Measurements from ENCODE around the gene CHMP1A. TPM values are rescaled to one million over a fixed set of nuclear protein-coding genes. Genes with fewer than 3 reads are reported as not detected.
"Not testable (repeated sequence)": the region's sequence is repeated elsewhere in the genome, so short reads cannot be mapped to it uniquely, and the experiment has no call there.

CHMP1A gene
- total RNA-seq, result 10 to 100 TPM; 48.0 to 63.1 TPM
- 100 to 1,000 TPM; 106 to 114 TPM for polyA plus RNA-seq (ENCODE audit: insufficient read length in 2 of 2)
- long read RNA-seq, donor 1, partial matches to known transcripts, result 0 of 36 reads
- long read RNA-seq, donor 1, other reads (novel, unspliced or antisense), result 33 of 36 reads
- long read RNA-seq, donor 2, partial matches to known transcripts, result 10 of 31 reads
- long read RNA-seq, donor 2, other reads (novel, unspliced or antisense), result 19 of 31 reads
- long read RNA-seq, donor 3, partial matches to known transcripts, result 19 of 23 reads
- long read RNA-seq, donor 3, other reads (novel, unspliced or antisense), result 0 of 23 reads
- long read RNA-seq, donor 4, partial matches to known transcripts, result 18 of 71 reads
- long read RNA-seq, donor 4, other reads (novel, unspliced or antisense), result 50 of 71 reads

GRCh38 chr16:89657442-89658220, at the start of gene CHMP1A, which contains the start of gene SPATA33:
TSS of gene CHMP1A (minus strand) at chr16:89657708. CDS start at chr16:89657588, 120 bp downstream.
TSS of gene SPATA33 (plus strand) at chr16:89657836. CDS start at chr16:89657912, 76 bp downstream.
- Histone ChIP-seq H3K27ac (ENCODE audit: low read depth, low read length) (no peak within 1 kb of the TSS), H3K36me3 (ENCODE audit: control insufficient read depth, insufficient read depth, low read length) (peaks cover 41% of the 10 kb centered on the region), H3K9me3 (ENCODE audit: control insufficient read depth, insufficient read depth, low read length) (no peaks in the 10 kb centered on the region), H3K4me3 (ENCODE audit: low read depth, low read length) (peak within 1 kb of the TSS; percentile 72), H3K27me3 (ENCODE audit: control insufficient read depth, insufficient read depth, low read length) (no peaks in the 10 kb centered on the region), H3K4me1 (ENCODE audit: control insufficient read depth, insufficient read depth, low read length) (peaks cover 26% of the 10 kb centered on the region)
- WGBS (ENCODE audit: insufficient coverage), result under 1% methylated on average over 99 of the region's 99 CpGs
- peak; percentile 78 to 97 (median 86) for DNase-seq (ENCODE audit: low read depth in 4 of 6, low spot score in 6 of 6)

GRCh38 chr16:89706518-89707260, 49.2 kb upstream of the CHMP1A start:
- peaks cover 55% of the 10 kb centered on the region for H3K36me3 ChIP-seq (ENCODE audit: control insufficient read depth, insufficient read depth, low read length)
- H3K4me1 ChIP-seq (ENCODE audit: control insufficient read depth, insufficient read depth, low read length), result peaks cover 24% of the 10 kb centered on the region
- H3K27ac ChIP-seq (ENCODE audit: low read depth, low read length), result no peak overlapping the region
- no peak for DNase-seq (ENCODE audit: low read depth in 4 of 6, low spot score in 6 of 6)
- H3K27me3 ChIP-seq (ENCODE audit: control insufficient read depth, insufficient read depth, low read length), result no peaks in the 10 kb centered on the region
- H3K9me3 ChIP-seq (ENCODE audit: control insufficient read depth, insufficient read depth, low read length), result no peaks in the 10 kb centered on the region
- 76% methylated on average over 11 of the region's 14 CpGs for WGBS (ENCODE audit: insufficient coverage)
- H3K4me3 ChIP-seq (ENCODE audit: low read depth, low read length), result no peak overlapping the region

- no peaks in the 10 kb centered on the region for H3K9me3 ChIP-seq (ENCODE audit: control insufficient read depth, insufficient read depth, low read length)
- no peak for DNase-seq (ENCODE audit: low read depth in 4 of 6, low spot score in 6 of 6)
- no peaks in the 10 kb centered on the region for H3K27me3 ChIP-seq (ENCODE audit: control insufficient read depth, insufficient read depth, low read length)
- peaks cover 29% of the 10 kb centered on the region for H3K4me1 ChIP-seq (ENCODE audit: control insufficient read depth, insufficient read depth, low read length)
- peaks cover 40% of the 10 kb centered on the region for H3K36me3 ChIP-seq (ENCODE audit: control insufficient read depth, insufficient read depth, low read length)
- H3K4me3 ChIP-seq (ENCODE audit: low read depth, low read length), result no peak overlapping the region
- WGBS (ENCODE audit: insufficient coverage), result 81% methylated on average over 11 of the region's 15 CpGs
- H3K27ac ChIP-seq (ENCODE audit: low read depth, low read length), result no peak overlapping the region
Observed at GRCh38 chr16:89705006-89705405, 47.5 kb upstream of the CHMP1A start.

- peaks cover 36% of the 10 kb centered on the region for H3K36me3 ChIP-seq (ENCODE audit: control insufficient read depth, insufficient read depth, low read length)
- 66% methylated on average over 13 of the region's 13 CpGs for WGBS (ENCODE audit: insufficient coverage)
- H3K27ac ChIP-seq (ENCODE audit: low read depth, low read length), result no peak overlapping the region
- H3K27me3 ChIP-seq (ENCODE audit: control insufficient read depth, insufficient read depth, low read length), result no peaks in the 10 kb centered on the region
- no peak overlapping the region for H3K4me3 ChIP-seq (ENCODE audit: low read depth, low read length)
- H3K9me3 ChIP-seq (ENCODE audit: control insufficient read depth, insufficient read depth, low read length), result no peaks in the 10 kb centered on the region
- DNase-seq (ENCODE audit: low read depth in 4 of 6, low spot score in 6 of 6), result no peak
- H3K4me1 ChIP-seq (ENCODE audit: control insufficient read depth, insufficient read depth, low read length), result peaks cover 34% of the 10 kb centered on the region
Observed at GRCh38 chr16:89704281-89704680, 46.8 kb upstream of the CHMP1A start.

GRCh38 chr16:89701425-89702406, 44.2 kb upstream of the CHMP1A start, which contains the start of gene SPATA2L:
TSS of gene SPATA2L (minus strand) at chr16:89701705. CDS start at chr16:89701232, 473 bp downstream.
- peak within 1 kb of the TSS; percentile 72 for H3K4me3 ChIP-seq (ENCODE audit: low read depth, low read length)
- DNase-seq (ENCODE audit: low read depth in 4 of 6, low spot score in 6 of 6), result peak in 5 of 6 donors; percentile 66 to 98 (median 82)
- H3K4me1 ChIP-seq (ENCODE audit: control insufficient read depth, insufficient read depth, low read length), result peaks cover 46% of the 10 kb centered on the region
- no peaks in the 10 kb centered on the region for H3K9me3 ChIP-seq (ENCODE audit: control insufficient read depth, insufficient read depth, low read length)
- WGBS (ENCODE audit: insufficient coverage), result under 1% methylated on average over 97 of the region's 97 CpGs
- H3K27me3 ChIP-seq (ENCODE audit: control insufficient read depth, insufficient read depth, low read length), result no peaks in the 10 kb centered on the region
- peak within 1 kb of the TSS; percentile 90 for H3K27ac ChIP-seq (ENCODE audit: low read depth, low read length)
- H3K36me3 ChIP-seq (ENCODE audit: control insufficient read depth, insufficient read depth, low read length), result peaks cover 26% of the 10 kb centered on the region

- DNase-seq (ENCODE audit: low read depth in 4 of 6, low spot score in 6 of 6), result peak in 2 of 6 donors; percentile 56
- Histone ChIP-seq H3K27me3 (ENCODE audit: control insufficient read depth, insufficient read depth, low read length) (no peaks in the 10 kb centered on the region), H3K36me3 (ENCODE audit: control insufficient read depth, insufficient read depth, low read length) (peaks cover 28% of the 10 kb centered on the region), H3K4me3 (ENCODE audit: low read depth, low read length) (peak overlapping the region; percentile 72), H3K27ac (ENCODE audit: low read depth, low read length) (peak overlapping the region; percentile 90), H3K4me1 (ENCODE audit: control insufficient read depth, insufficient read depth, low read length) (peaks cover 42% of the 10 kb centered on the region), H3K9me3 (ENCODE audit: control insufficient read depth, insufficient read depth, low read length) (no peaks in the 10 kb centered on the region)
- 1% methylated on average over 76 of the region's 78 CpGs for WGBS (ENCODE audit: insufficient coverage)
Observed at GRCh38 chr16:89700649-89701424, 43.3 kb upstream of the CHMP1A start.

- under 1% methylated on average over 30 of the region's 30 CpGs for WGBS (ENCODE audit: insufficient coverage)
Observed at GRCh38 chr16:89700100-89700648, 42.7 kb upstream of the CHMP1A start.

GRCh38 chr16:89699629-89700099, 42.2 kb upstream of the CHMP1A start:
- H3K4me1 ChIP-seq (ENCODE audit: control insufficient read depth, insufficient read depth, low read length), result peaks cover 38% of the 10 kb centered on the region
- not testable (repeated sequence) for H3K9me3 ChIP-seq (ENCODE audit: control insufficient read depth, insufficient read depth, low read length); H3K27me3 ChIP-seq (ENCODE audit: control insufficient read depth, insufficient read depth, low read length); DNase-seq (ENCODE audit: low read depth in 4 of 6, low spot score in 6 of 6)
- H3K4me3 ChIP-seq (ENCODE audit: low read depth, low read length), result peak overlapping the region; percentile 72
- 36% methylated on average over 13 of the region's 18 CpGs for WGBS (ENCODE audit: insufficient coverage)
- H3K27ac ChIP-seq (ENCODE audit: low read depth, low read length), result peak overlapping the region; percentile 90
- peaks cover 40% of the 10 kb centered on the region for H3K36me3 ChIP-seq (ENCODE audit: control insufficient read depth, insufficient read depth, low read length)

More at GRCh38 chr16:89700100-89700648, 42.7 kb upstream of the CHMP1A start:
- Histone ChIP-seq H3K4me1 (ENCODE audit: control insufficient read depth, insufficient read depth, low read length) (peaks cover 38% of the 10 kb centered on the region), H3K27ac (ENCODE audit: low read depth, low read length) (peak overlapping the region; percentile 90), H3K36me3 (ENCODE audit: control insufficient read depth, insufficient read depth, low read length) (peaks cover 35% of the 10 kb centered on the region), H3K27me3 (ENCODE audit: control insufficient read depth, insufficient read depth, low read length) (no peaks in the 10 kb centered on the region), H3K4me3 (ENCODE audit: low read depth, low read length) (peak overlapping the region; percentile 72), H3K9me3 (ENCODE audit: control insufficient read depth, insufficient read depth, low read length) (no peaks in the 10 kb centered on the region)
- DNase-seq (ENCODE audit: low read depth in 4 of 6, low spot score in 6 of 6), result peak in 5 of 6 donors; percentile 86 to 98 (median 92)
